GM18858 (cell line): ENCODE results near the gene CNKSR3.
"Not testable (repeated sequence)": the region's sequence is repeated elsewhere in the genome, so short reads cannot be mapped to it uniquely, and the experiment has no call there.

ENCODE experiments used
- ATAC-seq: cut with Tn5 transposase; IDR thresholded peaks from one replicate; pipeline ENCODE4 v1.9.1; 2021; ENCODE audit not compliant: unreplicated experiment

The CNKSR3 gene

GRCh38 chr6:154510144-154510905 lies at the start of gene CNKSR3:
TSS of gene CNKSR3 (minus strand) at chr6:154510685. CDS start at chr6:154510114, 571 bp downstream.
- ATAC-seq: peak; percentile 55

GRCh38 chr6:154558984-154559383 lies 48.5 kb upstream of the CNKSR3 start:
- no peak for ATAC-seq

GRCh38 chr6:154558513-154558912 lies 48.0 kb upstream of the CNKSR3 start:
- ATAC-seq: no peak

GRCh38 chr6:154555073-154555677 lies 44.7 kb upstream of the CNKSR3 start:
- ATAC-seq: no peak

- no peak for ATAC-seq
These were observed 44.0 kb upstream of the CNKSR3 start for GRCh38 chr6:154554491-154554890.

GRCh38 chr6:154550779-154551178 lies 40.3 kb upstream of the CNKSR3 start:
- no peak for ATAC-seq

DNA sequence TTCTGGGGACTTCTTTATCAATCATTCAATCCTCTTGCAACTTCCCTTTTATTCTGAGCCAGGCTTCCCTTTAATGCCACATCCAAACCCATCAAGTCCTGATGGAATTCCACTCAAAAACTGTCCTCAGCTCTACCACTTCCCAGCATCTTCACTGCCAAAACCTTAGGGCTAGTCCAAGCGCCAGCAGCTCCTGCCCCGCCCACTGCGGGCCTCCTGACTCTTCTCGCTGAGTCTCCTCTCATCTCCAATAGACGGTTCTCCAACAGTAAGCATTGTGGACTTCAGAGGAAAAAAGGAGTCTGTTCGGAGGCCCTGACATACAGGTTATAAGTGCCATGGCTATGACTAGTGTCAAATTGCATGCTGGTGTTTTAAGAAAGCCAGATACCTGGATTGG lies 38.7 kb upstream of the CNKSR3 start:
- no peak for ATAC-seq

DNA sequence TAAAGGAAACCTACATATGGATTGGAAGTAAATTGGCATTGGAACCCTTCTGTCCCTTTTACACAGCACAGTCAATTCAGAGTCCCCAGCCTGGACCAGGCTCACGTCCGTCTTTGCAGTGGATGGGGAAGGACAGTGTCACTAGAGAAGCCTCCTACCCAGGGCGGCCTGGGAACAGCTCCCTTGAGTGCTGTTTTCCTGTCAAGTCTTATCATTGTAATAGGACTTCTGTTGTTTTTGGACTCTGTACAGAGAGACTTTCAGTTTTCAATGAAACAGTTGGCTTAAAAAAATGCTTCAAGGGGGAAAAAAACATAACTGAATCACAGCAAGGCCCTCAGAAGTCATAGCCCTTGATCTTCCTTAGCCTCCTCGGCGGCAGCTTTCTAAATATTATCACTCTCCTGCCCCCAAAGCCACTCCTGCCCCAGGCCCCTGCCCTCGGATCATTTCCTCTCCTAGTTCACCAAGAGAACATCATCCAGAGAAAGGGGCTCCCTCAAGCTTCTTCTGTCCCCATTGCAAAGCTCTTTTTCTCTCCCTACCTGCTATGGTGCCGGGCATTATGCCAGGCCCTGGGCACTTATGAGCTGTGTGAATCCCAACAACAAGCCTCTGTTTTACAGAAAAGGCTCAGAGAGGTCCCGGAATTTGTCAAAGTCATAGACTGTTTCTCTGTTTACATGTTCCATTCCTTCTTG lies 37.8 kb upstream of the CNKSR3 start:
- ATAC-seq: no peak

DNA sequence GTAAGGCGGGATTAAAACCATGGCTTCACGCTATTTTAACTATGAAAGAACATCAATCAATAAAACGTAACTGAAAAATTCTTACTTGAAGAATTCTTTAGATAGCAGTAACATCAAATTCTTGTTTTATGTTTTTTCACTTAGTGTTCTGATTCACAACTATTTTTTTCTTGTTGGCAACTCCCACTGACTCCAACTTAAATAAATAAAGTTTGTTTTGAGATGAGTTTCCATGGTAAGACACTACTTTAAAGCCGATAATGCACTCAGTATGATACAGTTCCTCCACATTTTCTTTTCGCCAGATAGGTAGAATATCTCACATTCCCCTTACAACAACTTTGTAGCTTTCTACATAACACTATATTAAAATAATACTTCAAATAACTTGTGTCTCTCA lies 33.1 kb upstream of the CNKSR3 start:
- no peak for ATAC-seq

GRCh38 chr6:154542747-154543146 lies 32.3 kb upstream of the CNKSR3 start:
- no peak for ATAC-seq

DNA sequence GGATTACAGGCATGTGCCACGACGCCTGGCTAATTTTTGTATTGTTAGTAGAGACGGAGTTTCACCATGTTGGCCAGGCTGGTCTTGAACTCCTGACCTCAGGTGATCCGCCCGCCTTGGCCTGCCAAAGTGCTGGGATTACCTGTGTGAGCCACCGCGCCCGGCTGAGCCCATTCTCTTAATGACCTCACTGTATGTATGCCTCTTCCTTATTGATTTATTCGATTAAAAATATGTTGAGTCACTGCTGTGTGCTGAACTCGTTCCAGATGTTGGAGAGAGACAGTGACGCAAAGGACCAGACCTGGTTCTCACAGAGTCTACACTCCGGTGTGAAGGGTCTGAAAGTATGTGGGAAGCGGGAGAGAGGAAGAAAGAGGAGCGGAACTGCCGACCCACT lies 31.4 kb upstream of the CNKSR3 start:
- not testable (repeated sequence) for ATAC-seq

- no peak for ATAC-seq
These were observed 29.2 kb upstream of the CNKSR3 start for GRCh38 chr6:154539593-154540269.

- no peak for ATAC-seq
These were observed 28.2 kb upstream of the CNKSR3 start for GRCh38 chr6:154538640-154539191.

GRCh38 chr6:154537511-154538325 lies 27.2 kb upstream of the CNKSR3 start:
- ATAC-seq: no peak

GRCh38 chr6:154536999-154537398 lies 26.5 kb upstream of the CNKSR3 start:
- no peak for ATAC-seq

- ATAC-seq: no peak
These were observed 25.8 kb upstream of the CNKSR3 start for GRCh38 chr6:154536255-154536654.

GRCh38 chr6:154535851-154536250 lies 25.4 kb upstream of the CNKSR3 start:
- ATAC-seq: no peak

DNA sequence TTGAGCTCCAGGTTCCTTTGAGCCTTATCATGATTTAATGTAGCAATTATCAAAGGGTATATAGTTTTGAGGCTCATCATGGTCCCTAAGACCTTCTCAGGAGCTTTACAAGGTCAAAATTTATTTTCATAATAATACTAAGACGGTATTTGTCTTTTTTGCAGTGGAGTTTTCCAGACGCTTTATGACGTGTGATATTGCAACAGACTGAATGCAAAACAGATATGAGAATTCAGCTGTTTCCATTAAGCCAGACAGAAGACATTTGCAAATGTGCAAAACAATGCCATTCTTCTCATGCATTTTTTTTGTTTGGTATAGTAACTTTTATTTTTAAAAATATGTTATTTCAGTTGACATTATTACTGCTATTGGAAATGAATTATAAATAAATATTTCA lies 24.7 kb upstream of the CNKSR3 start:
- ATAC-seq: no peak

DNA sequence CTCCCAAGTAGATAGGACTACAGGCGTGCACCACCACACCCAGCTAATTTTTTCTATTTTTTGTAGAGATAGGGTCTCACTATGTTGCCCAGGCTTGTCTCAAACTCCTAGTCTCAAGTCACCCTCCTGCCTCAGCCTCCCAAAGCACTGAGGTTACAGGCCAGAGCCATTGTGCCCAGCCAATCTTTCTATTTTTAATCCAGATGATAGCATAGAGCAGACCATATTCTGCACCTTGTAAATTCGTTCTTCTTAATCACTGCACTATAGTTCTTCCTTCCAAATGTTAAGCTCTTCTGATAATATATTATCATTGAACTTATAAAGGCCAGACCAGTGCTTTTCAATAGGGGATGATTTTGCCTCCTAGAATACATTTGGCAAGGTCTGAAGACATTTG lies 24.0 kb upstream of the CNKSR3 start:
- ATAC-seq: no peak

- ATAC-seq: no peak
These were observed 21.9 kb upstream of the CNKSR3 start for GRCh38 chr6:154532426-154532825.
